ENCODE results near the gene GPR180.

GPR180 gene

DNA sequence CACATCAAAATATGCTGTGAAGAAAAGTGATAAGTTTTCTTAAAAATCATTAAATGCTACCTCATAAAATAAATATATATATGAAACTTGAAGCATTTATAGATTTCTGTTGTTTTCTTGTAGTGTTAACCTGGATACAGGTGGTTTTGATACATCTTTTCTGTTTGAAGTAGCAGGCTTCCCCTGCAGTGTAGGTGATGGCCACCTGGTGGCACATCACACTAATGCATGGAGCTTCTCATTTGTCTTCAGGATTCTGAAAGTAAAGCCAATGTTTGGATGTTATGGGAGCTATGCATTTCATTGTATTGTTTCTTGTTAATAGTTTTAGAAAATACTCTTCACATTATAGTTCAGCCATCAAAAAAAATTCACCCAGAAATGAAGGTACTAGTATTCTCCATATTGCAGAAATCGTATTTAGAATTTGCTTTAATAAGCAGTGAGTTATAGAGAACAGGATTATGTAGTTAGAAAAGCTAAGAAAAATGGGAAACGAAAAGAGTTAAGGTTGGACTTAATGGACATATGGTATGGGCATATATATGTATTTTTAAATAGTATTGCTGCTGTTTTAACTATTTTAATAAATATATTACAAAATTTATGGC, 18.7 kb downstream of the GPR180 start:
- Histone ChIP-seq H3K79me2 (ENCODE audit: insufficient read depth, low read length) (no peaks in the 10 kb centered on the region), H3F3A (ENCODE audit: low read depth) (no peaks in the 10 kb centered on the region), H3K9me2 (replicated peaks; ENCODE audit: low read depth, low read length) (no peaks in the 10 kb centered on the region), H3K4me2 (ENCODE audit: low read depth, low read length, poor library complexity, severe bottlenecking) (no peak overlapping the region), H3K36me3 (ENCODE audit: insufficient read depth, low read length) (peaks cover 14% of the 10 kb centered on the region), H3K4me1 (ENCODE audit: insufficient read depth, low read length, poor library complexity, severe bottlenecking) (peaks cover 6% of the 10 kb centered on the region), H4K20me1 (ENCODE audit: insufficient read depth, low read length, poor library complexity, severe bottlenecking) (no peaks in the 10 kb centered on the region), H3K9me3 (ENCODE audit: insufficient read depth, low read depth, low read length) (no peaks in the 10 kb centered on the region), H2AFZ (ENCODE audit: low read length) (no peak overlapping the region), H3K4me3 (ENCODE audit: low read length, poor library complexity, severe bottlenecking) (no peak overlapping the region), H3K9ac (ENCODE audit: low read depth, low read length, poor library complexity, severe bottlenecking) (no peak overlapping the region), H3K27me3 (ENCODE audit: insufficient read depth, low read length, poor library complexity, severe bottlenecking) (no peaks in the 10 kb centered on the region)
- TF ChIP-seq, protein P1, sequence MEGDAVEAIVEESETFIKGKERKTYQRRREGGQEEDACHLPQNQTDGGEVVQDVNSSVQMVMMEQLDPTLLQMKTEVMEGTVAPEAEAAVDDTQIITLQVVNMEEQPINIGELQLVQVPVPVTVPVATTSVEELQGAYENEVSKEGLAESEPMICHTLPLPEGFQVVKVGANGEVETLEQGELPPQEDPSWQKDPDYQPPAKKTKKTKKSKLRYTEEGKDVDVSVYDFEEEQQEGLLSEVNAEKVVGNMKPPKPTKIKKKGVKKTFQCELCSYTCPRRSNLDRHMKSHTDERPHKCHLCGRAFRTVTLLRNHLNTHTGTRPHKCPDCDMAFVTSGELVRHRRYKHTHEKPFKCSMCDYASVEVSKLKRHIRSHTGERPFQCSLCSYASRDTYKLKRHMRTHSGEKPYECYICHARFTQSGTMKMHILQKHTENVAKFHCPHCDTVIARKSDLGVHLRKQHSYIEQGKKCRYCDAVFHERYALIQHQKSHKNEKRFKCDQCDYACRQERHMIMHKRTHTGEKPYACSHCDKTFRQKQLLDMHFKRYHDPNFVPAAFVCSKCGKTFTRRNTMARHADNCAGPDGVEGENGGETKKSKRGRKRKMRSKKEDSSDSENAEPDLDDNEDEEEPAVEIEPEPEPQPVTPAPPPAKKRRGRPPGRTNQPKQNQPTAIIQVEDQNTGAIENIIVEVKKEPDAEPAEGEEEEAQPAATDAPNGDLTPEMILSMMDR (conservative IDR thresholded peaks at IDR 0.05; ENCODE audit: low read length), result peak; percentile 85
- TF ChIP-seq EZH2phosphoT487 (IDR thresholded peaks at IDR 0.05; ENCODE audit: borderline replicate concordance), result no peak

DNA sequence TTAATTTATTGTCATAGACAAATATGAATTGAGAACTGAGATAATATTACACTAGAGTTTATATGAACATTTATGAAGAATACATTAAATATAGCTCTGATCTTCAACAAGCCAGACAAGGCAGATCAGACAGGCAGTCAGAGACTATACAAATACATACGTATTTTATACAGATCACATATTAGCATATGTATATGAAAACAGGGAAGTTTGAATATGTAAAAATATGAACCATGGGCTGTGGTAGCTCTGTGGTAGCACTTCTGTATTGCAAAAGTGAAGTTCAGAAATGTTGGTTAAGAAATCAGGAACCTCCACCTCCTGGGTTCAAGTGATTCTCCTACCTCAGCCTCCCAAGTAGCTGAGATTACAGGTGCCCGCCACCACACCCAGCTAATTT, 20.7 kb downstream of the GPR180 start:
- no peaks in the 10 kb centered on the region for H3K9me2 ChIP-seq (replicated peaks; ENCODE audit: low read depth, low read length)
- H2AFZ ChIP-seq (ENCODE audit: low read length), result no peak overlapping the region
- H3K4me1 ChIP-seq (ENCODE audit: insufficient read depth, low read length, poor library complexity, severe bottlenecking), result no peaks in the 10 kb centered on the region
- no peak overlapping the region for H3K4me3 ChIP-seq (ENCODE audit: low read length, poor library complexity, severe bottlenecking)
- no peak overlapping the region for H3K4me2 ChIP-seq (ENCODE audit: low read depth, low read length, poor library complexity, severe bottlenecking)
- H3K9ac ChIP-seq (ENCODE audit: low read depth, low read length, poor library complexity, severe bottlenecking), result no peak overlapping the region
- no peaks in the 10 kb centered on the region for H4K20me1 ChIP-seq (ENCODE audit: insufficient read depth, low read length, poor library complexity, severe bottlenecking)
- H3K79me2 ChIP-seq (ENCODE audit: insufficient read depth, low read length), result no peaks in the 10 kb centered on the region
- H3F3A ChIP-seq (ENCODE audit: low read depth), result no peaks in the 10 kb centered on the region
- TF ChIP-seq, protein P1 (conservative IDR thresholded peaks at IDR 0.05; ENCODE audit: low read length), result no peak
- TF ChIP-seq EZH2phosphoT487 (IDR thresholded peaks at IDR 0.05; ENCODE audit: borderline replicate concordance), result no peak
- no peaks in the 10 kb centered on the region for H3K27me3 ChIP-seq (ENCODE audit: insufficient read depth, low read length, poor library complexity, severe bottlenecking)
- H3K36me3 ChIP-seq (ENCODE audit: insufficient read depth, low read length), result peaks cover 17% of the 10 kb centered on the region; the same call in 1 of the 2 replicates
- no peaks in the 10 kb centered on the region for H3K9me3 ChIP-seq (ENCODE audit: insufficient read depth, low read depth, low read length)

DNA sequence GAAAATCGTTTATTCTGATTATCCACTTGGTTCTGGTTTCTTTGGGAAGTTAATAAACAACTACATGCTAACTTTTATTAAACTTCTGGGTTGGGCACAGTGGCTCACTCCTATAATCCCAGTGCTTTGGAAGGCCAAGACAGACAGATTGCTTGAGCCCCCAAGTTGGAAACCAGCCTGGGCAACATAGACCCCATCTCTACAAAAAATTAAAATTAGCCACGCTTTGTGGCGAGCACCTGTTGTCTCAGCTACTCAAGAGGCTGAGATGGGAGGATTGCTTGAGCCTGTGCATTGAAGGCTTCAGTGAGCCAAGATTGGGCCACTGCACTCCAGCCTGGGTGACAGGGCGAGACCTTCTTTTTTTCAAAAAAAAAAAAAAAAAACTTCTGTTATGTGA, 21.7 kb downstream of the GPR180 start:
- TF ChIP-seq, protein P1 (conservative IDR thresholded peaks at IDR 0.05; ENCODE audit: low read length), result no peak
- TF ChIP-seq EZH2phosphoT487 (IDR thresholded peaks at IDR 0.05; ENCODE audit: borderline replicate concordance), result no peak
- Histone ChIP-seq H2AFZ (ENCODE audit: low read length) (no peak overlapping the region), H3K9ac (ENCODE audit: low read depth, low read length, poor library complexity, severe bottlenecking) (no peak overlapping the region), H3K36me3 (ENCODE audit: insufficient read depth, low read length) (peaks cover 17% of the 10 kb centered on the region; the same call in 1 of the 2 replicates), H3K9me2 (replicated peaks; ENCODE audit: low read depth, low read length) (no peaks in the 10 kb centered on the region), H3K79me2 (ENCODE audit: insufficient read depth, low read length) (no peaks in the 10 kb centered on the region), H3K9me3 (ENCODE audit: insufficient read depth, low read depth, low read length) (no peaks in the 10 kb centered on the region), H3K4me2 (ENCODE audit: low read depth, low read length, poor library complexity, severe bottlenecking) (no peak overlapping the region), H4K20me1 (ENCODE audit: insufficient read depth, low read length, poor library complexity, severe bottlenecking) (no peaks in the 10 kb centered on the region), H3K4me1 (ENCODE audit: insufficient read depth, low read length, poor library complexity, severe bottlenecking) (no peaks in the 10 kb centered on the region), H3F3A (ENCODE audit: low read depth) (no peaks in the 10 kb centered on the region), H3K27me3 (ENCODE audit: insufficient read depth, low read length, poor library complexity, severe bottlenecking) (no peaks in the 10 kb centered on the region), H3K4me3 (ENCODE audit: low read length, poor library complexity, severe bottlenecking) (no peak overlapping the region)

Data from Loucy (cell line).